Stimulated activated CD4-positive, alpha-beta T cell treated with anti-CD3 and anti-CD28 coated beads, Interleukin-1b, Interleukin-23, amount 100 ng/mL, for 24 hours (primary cell): ENCODE measurements around the gene HOXD12.

Source experiments
- DNase-seq, 4 experiments: peaks; one replicate each; pipeline ENCODE4 v3.0.0-alpha.2; 2020; ENCODE audit warnings: low read depth in 4 of 4, low spot score in 1 of 4

Gene HOXD12

GRCh38 chr2:176080540-176081375 lies 18.8 kb upstream of the HOXD12 start:
- no peak for DNase-seq

- DNase-seq: no peak
Measured at GRCh38 chr2:176081376-176081836, 18.2 kb upstream of the HOXD12 start.

- no peak for DNase-seq
Measured at GRCh38 chr2:176081837-176082524, 17.6 kb upstream of the HOXD12 start.

GRCh38 chr2:176082525-176082823 lies 17.1 kb upstream of the HOXD12 start:
- no peak for DNase-seq

- DNase-seq: no peak
Measured at GRCh38 chr2:176082824-176083751, 16.5 kb upstream of the HOXD12 start.

GRCh38 chr2:176083796-176084261 lies 15.8 kb upstream of the HOXD12 start, which contains the start of gene EVX2:
Gene EVX2 (minus strand): TSS chr2:176083962. CDS start chr2:176083776, 186 bp downstream.
- DNase-seq: no peak

- DNase-seq: no peak
Measured at GRCh38 chr2:176084611-176085119, 14.9 kb upstream of the HOXD12 start.

GRCh38 chr2:176085120-176085788 lies 14.3 kb upstream of the HOXD12 start:
- DNase-seq: no peak

- DNase-seq: no peak
Measured at GRCh38 chr2:176085861-176086771, 13.5 kb upstream of the HOXD12 start.

GRCh38 chr2:176087330-176088047 lies 12.1 kb upstream of the HOXD12 start:
- DNase-seq: no peak

GRCh38 chr2:176088048-176088936 lies 11.3 kb upstream of the HOXD12 start:
- DNase-seq: no peak

- no peak for DNase-seq
Measured at GRCh38 chr2:176088937-176089842, 10.4 kb upstream of the HOXD12 start.

- DNase-seq: no peak
Measured at GRCh38 chr2:176089843-176090395, 9.7 kb upstream of the HOXD12 start.

- no peak for DNase-seq
Measured at GRCh38 chr2:176090862-176091261, 8.7 kb upstream of the HOXD12 start.

GRCh38 chr2:176091329-176092258 lies 8.0 kb upstream of the HOXD12 start:
- DNase-seq: no peak
